ENCODE results near the gene NUP210.

DNA sequence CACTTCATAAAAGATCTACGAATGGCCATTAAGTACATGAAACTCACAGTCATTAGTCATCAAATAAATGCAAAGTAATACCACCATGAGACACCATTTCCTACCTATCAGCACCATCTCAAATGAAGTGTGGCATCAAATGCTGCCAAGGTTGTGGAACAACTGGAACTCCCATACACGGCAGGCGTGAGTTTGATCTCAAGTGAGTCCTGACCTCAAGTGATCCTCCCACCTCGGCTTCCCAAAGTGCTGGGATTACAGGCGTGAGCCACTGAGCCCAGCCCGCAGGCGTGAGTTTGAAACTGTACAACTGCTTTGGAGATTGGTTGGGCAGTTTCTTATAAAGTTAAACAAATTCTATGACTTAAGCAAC, 31.2 kb upstream of the NUP210 start:
- no peak for TF ChIP-seq CTCF (IDR thresholded peaks at IDR 0.05; ENCODE audit: extremely low read depth in 1 of 2, insufficient read depth in 1 of 2, low read depth in 1 of 2, low read length in 2 of 2)
- TF ChIP-seq JUN (IDR thresholded peaks at IDR 0.05; ENCODE audit: borderline replicate concordance, insufficient read depth, insufficient read length, low read depth), result no peak
- TF ChIP-seq POLR2A (IDR thresholded peaks at IDR 0.05; ENCODE audit: low read depth, low read length), result no peak
- no peak for TF ChIP-seq EZH2 (IDR thresholded peaks at IDR 0.05; ENCODE audit: borderline replicate concordance, low read depth, low read length, severe bottlenecking)
- TF ChIP-seq POLR2AphosphoS5 (IDR thresholded peaks at IDR 0.05; ENCODE audit: insufficient read depth, low read depth, low read length), result no peak
- no peak for TF ChIP-seq MAX (IDR thresholded peaks at IDR 0.05; ENCODE audit: insufficient read depth, insufficient read length)
- TF ChIP-seq MYC (IDR thresholded peaks at IDR 0.05; ENCODE audit: low read depth, low read length), result no peak
- no peak for TF ChIP-seq GATA2 (IDR thresholded peaks at IDR 0.05; ENCODE audit: insufficient read depth, insufficient read length, low read depth, low read length)

Data from endothelial cell of umbilical vein (primary cell).